Kidney (tissue), 14 donors: ENCODE results near the gene LCK. TPM values are rescaled to one million over a fixed set of nuclear protein-coding genes. Genes with fewer than 3 reads are reported as not detected.

Experiments
- DNase-seq, 5 donors: peaks; one replicate each; pipeline ENCODE4 v3.0.0-alpha.2; 2013 to 2020
- FAIRE-seq: peaks from 2 replicates; lab custom pipeline; 2012; peaks lifted over from hg19 to GRCh38; lab: Jason Lieb, UNC
- H3K27ac ChIP-seq, 2 donors: one replicate each; pipeline ENCODE4 v1.7.0; 2013; ENCODE audit warnings: low read depth in 2 of 2, low read length in 2 of 2, inconsistent platforms in 1 of 2
- H3K27me3 ChIP-seq: one replicate; pipeline ENCODE4 v1.7.1; 2013; ENCODE audit warnings: low read length, inconsistent platforms; ENCODE audit not compliant: control insufficient read depth, insufficient read depth
- H3K36me3 ChIP-seq, 3 donors: one replicate each; pipeline versions ENCODE4 v1.7.0 to v1.7.1; 2013; ENCODE audit warnings: low read length in 3 of 3, control low read depth in 1 of 3, inconsistent platforms in 1 of 3; ENCODE audit not compliant: insufficient read depth in 3 of 3, control insufficient read depth in 2 of 3
- H3K4me1 ChIP-seq, 3 donors: one replicate each; pipeline versions ENCODE4 v1.7.0 to v1.7.1; 2013; ENCODE audit warnings: low read length in 3 of 3, inconsistent platforms in 1 of 3, low read depth in 1 of 3; ENCODE audit not compliant: control insufficient read depth in 2 of 3, insufficient read depth in 2 of 3
- H3K4me3 ChIP-seq, 3 donors: one replicate each; pipeline versions ENCODE4 v1.7.0 to v1.8.1; 2013; ENCODE audit warnings: low read length in 3 of 3, control low read depth in 1 of 3, inconsistent platforms in 1 of 3
- H3K9ac ChIP-seq, 3 donors: one replicate each; pipeline versions ENCODE4 v1.7.0 to v1.7.1; 2013; ENCODE audit warnings: low read length in 3 of 3, control low read depth in 1 of 3, inconsistent platforms in 1 of 3
- H3K9me3 ChIP-seq, 3 donors: one replicate each; pipeline versions ENCODE4 v1.7.0 to v1.7.1; 2013; ENCODE audit warnings: low read length in 3 of 3, control low read depth in 1 of 3, inconsistent platforms in 1 of 3; ENCODE audit not compliant: control insufficient read depth in 2 of 3, insufficient read depth in 1 of 3
- CTCF ChIP-seq: IDR thresholded peaks from 3 replicates; pipeline ENCODE4 v1.5.1; 2012; ENCODE audit warnings: mild to moderate bottlenecking, moderate library complexity, borderline replicate concordance; ENCODE audit not compliant: insufficient read depth; ENCODE audit errors: extremely low read depth
- intact Hi-C: fragments of 100-400 bp; cut with DNase I; formaldehyde crosslinking; loops from one replicate; pipeline ENCODE4 v1.11.1; 2022
- polyA plus RNA-seq: library from polyadenylated mRNA; stranded (reverse); fragments of 350-450 nt; fragmentation: Illumina TruSeq; extraction: RNeasy Lipid Tissue Mini Kit (QIAGEN cat#74804); gene quantifications from one replicate; pipeline ENCODE4 v1.2.3, GENCODE V29; 2014; ENCODE audit warnings: low read depth, low replicate concordance; ENCODE audit not compliant: insufficient read depth
- total RNA-seq: library from RNA; stranded (reverse); fragmentation: NEBNext Ultra II Directional; extraction: Animal tissue kit (Norgen Biotek cat#: 25700); gene quantifications from one replicate; pipeline ENCODE4 v1.2.1, GENCODE V29; 2021
- donor health status: control.
- donor health status: control.
- donor health status: control.
- donor health status: control.
- donor health status: control.
- donor health status: DM: yes; HTN: yes; CAD: no.
- donor health status: Normal renal cell carcinoma (clear cell type).

LCK gene
- total and polyA plus RNA-seq, 2 donors from 2014 or later = 0.99 to 10.3 TPM

GRCh38 chr1:32232558-32233304 lies 18.3 kb upstream of the LCK start:
- Histone ChIP-seq H3K4me1 (no peaks in the 10 kb centered on the region), H3K4me3 (no peak overlapping the region), H3K9me3 (no peaks in the 10 kb centered on the region), H3K27me3 (no peaks in the 10 kb centered on the region), H3K36me3 (peaks cover 0 to 24% (median 19%) of the 10 kb centered on the region in 3 donors), H3K9ac (no peak overlapping the region), H3K27ac (no peak overlapping the region)
- FAIRE-seq = no peak
- no peak for TF ChIP-seq CTCF
- DNase-seq = no peak
- intact Hi-C loops = no loop called here

- peaks cover 0 to 10% (median 5%) of the 10 kb centered on the region in 3 donors for H3K36me3 ChIP-seq
- H3K9me3 ChIP-seq = no peaks in the 10 kb centered on the region
- no peaks in the 10 kb centered on the region for H3K27me3 ChIP-seq
- H3K9ac ChIP-seq = no peak overlapping the region
- no peak overlapping the region for H3K4me3 ChIP-seq
- FAIRE-seq = no peak
- H3K27ac ChIP-seq = no peak overlapping the region
- peaks cover 0 to under 1% (median 0%) of the 10 kb centered on the region in 3 donors for H3K4me1 ChIP-seq
- intact Hi-C loops = no loop called here
- TF ChIP-seq CTCF = no peak
- DNase-seq = no peak
These were observed 16.3 kb upstream of the LCK start for GRCh38 chr1:32234792-32235191.

GRCh38 chr1:32239337-32239736 lies 11.7 kb upstream of the LCK start:
- peak overlapping the region in 1 of 3 donors; percentile 26 for H3K9ac ChIP-seq
- no peak for TF ChIP-seq CTCF
- no peak overlapping the region for H3K27ac ChIP-seq
- H3K27me3 ChIP-seq = no peaks in the 10 kb centered on the region
- FAIRE-seq = no peak
- peak in 2 of 5 donors; percentile 42 to 51 for DNase-seq
- no peaks in the 10 kb centered on the region for H3K36me3 ChIP-seq
- intact Hi-C loops = no loop called here
- H3K4me3 ChIP-seq = peak overlapping the region in 2 of 3 donors; percentile 14 to 81
- no peaks in the 10 kb centered on the region for H3K9me3 ChIP-seq
- H3K4me1 ChIP-seq = peaks cover 0 to 7% (median 0%) of the 10 kb centered on the region in 3 donors
